ENCODE results near the gene WSB2.

WSB2 gene

DNA sequence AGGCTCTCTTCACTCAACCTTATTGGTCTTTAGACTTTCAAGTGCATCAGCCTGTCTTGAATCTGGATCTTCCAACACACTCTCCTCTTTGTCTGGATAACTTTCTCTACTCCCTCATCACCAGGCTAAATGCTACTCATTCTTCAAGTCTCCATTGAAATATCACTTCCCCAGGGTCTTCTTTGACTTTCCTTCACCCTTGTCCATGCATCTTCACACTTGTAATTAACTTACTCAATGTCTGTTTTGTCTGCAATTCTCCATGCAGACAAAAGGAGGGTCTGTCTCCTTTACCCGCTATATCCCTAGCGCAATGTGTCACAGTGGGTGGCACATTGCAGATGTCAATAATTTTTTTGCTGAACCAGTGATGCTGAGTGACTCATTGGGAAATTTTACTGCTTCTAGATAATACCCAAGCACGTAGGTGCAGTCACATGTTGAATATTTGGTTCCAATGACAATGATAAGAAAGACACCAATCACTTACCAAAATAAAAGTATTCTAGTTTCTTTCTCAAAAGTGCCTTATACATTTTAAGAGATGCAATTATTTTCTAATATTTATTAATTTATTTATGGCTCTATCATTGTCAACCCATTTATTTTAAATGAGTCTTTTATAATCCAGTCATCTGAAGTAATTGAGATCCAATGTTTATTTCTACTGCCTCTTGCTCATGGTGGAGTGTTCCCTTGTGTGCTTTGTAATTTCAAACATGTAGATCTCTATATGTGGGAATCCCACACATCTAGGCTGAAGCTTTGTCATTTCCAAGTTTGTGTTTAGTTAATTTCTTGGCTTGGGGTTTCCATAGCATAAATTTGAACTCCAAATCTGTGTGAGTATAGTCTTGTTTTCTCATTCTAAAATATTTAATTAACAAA, 66.2 kb downstream of the WSB2 start:
- no peak overlapping the region for H3K4me3 ChIP-seq (ENCODE audit: low read depth, low read length)

DNA sequence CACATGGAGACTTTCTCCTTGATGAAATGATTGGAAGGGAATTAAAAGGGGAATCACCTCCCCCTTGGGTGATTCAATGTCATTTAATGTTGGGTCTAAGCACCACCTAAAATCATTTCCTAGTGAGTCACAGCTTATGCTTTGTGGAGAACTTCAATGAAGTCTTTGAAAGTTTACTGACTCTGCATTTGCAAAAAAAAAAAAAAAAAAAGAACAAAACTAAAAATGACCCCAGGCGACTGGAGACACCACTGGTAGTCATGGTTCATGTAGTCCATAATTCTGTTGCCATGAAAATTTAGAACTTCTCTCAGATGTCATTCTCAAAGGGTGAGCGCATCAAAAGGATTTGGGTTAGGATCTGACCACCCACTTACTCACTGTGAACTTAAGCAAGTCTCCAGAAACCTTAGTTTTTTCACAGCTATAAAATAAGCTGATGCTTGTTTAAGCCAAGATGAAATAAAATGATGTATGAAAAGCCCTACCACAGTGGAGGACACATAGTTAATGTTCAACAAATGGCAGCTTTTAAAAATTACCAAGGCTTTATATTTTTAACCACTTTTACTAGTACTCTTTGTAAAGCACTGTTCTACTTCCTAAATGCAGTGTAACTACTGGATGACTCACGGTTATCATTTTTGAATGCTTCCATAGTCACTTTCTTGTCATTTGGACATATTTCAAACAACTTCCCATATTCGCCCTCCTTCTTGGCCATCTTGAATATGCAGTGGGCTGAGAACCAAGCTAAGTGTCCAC, 74.1 kb downstream of the WSB2 start:
- no peak overlapping the region for H3K4me3 ChIP-seq (ENCODE audit: low read depth, low read length)

DNA sequence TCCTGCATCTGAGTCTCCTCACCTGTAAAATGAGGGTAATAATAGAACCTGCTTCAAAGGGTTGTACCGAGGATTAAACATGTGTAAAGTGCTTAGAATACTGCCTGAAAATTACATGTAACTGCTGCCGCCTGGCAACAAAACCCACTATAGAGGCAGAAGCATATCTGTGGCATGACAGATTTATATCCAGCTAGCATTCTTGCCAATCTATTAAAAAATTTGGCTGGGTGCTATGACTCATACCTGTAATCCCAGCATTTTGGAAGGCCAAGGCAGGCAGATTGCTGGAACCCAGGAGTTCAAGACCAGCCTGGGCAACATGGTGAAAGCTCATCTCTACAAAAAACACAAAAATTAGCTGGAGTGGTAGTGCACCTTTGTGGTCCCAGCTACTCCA, 75.8 kb downstream of the WSB2 start:
- no peak overlapping the region for H3K4me3 ChIP-seq (ENCODE audit: low read depth, low read length)
